ENCODE measurements around the gene SLC30A1. TPM values are rescaled to one million over a fixed set of nuclear protein-coding genes. Genes with fewer than 3 reads are reported as not detected.

The SLC30A1 gene
- total and polyA plus RNA-seq, 2 donors from 2014 or later, result 8.2 to 37.7 TPM

- no peaks in the 10 kb centered on the region for H3K9me3 ChIP-seq (ENCODE audit: control insufficient read depth in 2 of 3, insufficient read depth in 1 of 3, low read length in 3 of 3)
- no peak overlapping the region for H3K9ac ChIP-seq (ENCODE audit: low read length in 3 of 3)
- H3K36me3 ChIP-seq (ENCODE audit: control insufficient read depth in 2 of 3, insufficient read depth in 3 of 3, low read length in 3 of 3), result no peaks in the 10 kb centered on the region
- intact Hi-C loops (cut with DNase I), result no loop called here
- no peak overlapping the region for H3K4me3 ChIP-seq (ENCODE audit: low read length in 3 of 3)
- H3K27ac ChIP-seq (ENCODE audit: low read depth in 2 of 2, low read length in 2 of 2), result no peak overlapping the region
- DNase-seq (no peak), FAIRE-seq (no peak)
- H3K4me1 ChIP-seq (ENCODE audit: control insufficient read depth in 2 of 3, insufficient read depth in 2 of 3, low read depth in 1 of 3, low read length in 3 of 3), result peaks cover 0 to 15% (median 15%) of the 10 kb centered on the region in 3 donors
- TF ChIP-seq CTCF (IDR thresholded peaks at IDR 0.05; ENCODE audit: borderline replicate concordance, extremely low read depth, insufficient read depth), result no peak
- no peaks in the 10 kb centered on the region for H3K27me3 ChIP-seq (ENCODE audit: control insufficient read depth, insufficient read depth, low read length)
These were observed 31.3 kb downstream of the SLC30A1 start for GRCh38 chr1:211547710-211548109.

DNA sequence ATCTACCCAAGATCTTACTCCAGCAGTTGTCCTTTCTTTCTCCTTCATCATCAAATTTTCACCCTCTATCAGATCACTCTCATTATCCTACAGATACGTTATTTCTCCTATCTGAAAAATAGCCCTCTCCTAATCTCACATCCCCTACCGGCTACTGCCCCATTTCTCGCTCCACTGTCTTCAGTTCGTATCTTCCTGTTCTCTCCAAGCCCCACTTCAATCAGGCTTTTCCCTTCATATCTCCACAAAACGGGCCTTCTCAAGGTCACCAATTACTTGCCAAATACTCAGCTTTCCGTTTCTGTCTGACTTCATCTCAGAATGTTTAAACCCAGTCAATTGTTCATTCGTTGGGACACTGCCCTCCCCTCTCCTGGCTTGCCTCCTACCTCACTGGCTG lies 32.4 kb downstream of the SLC30A1 start:
- TF ChIP-seq CTCF (IDR thresholded peaks at IDR 0.05; ENCODE audit: borderline replicate concordance, extremely low read depth, insufficient read depth), result no peak
- Histone ChIP-seq H3K9me3 (ENCODE audit: control insufficient read depth in 2 of 3, insufficient read depth in 1 of 3, low read length in 3 of 3) (no peaks in the 10 kb centered on the region), H3K4me1 (ENCODE audit: control insufficient read depth in 2 of 3, insufficient read depth in 2 of 3, low read depth in 1 of 3, low read length in 3 of 3) (peaks cover 4 to 23% (median 23%) of the 10 kb centered on the region in 3 donors), H3K27me3 (ENCODE audit: control insufficient read depth, insufficient read depth, low read length) (no peaks in the 10 kb centered on the region), H3K9ac (ENCODE audit: low read length in 3 of 3) (no peak overlapping the region), H3K4me3 (ENCODE audit: low read length in 3 of 3) (no peak overlapping the region), H3K36me3 (ENCODE audit: control insufficient read depth in 2 of 3, insufficient read depth in 3 of 3, low read length in 3 of 3) (no peaks in the 10 kb centered on the region), H3K27ac (ENCODE audit: low read depth in 2 of 2, low read length in 2 of 2) (no peak overlapping the region)
- FAIRE-seq (no peak), DNase-seq (no peak)
- intact Hi-C loops (cut with DNase I), result no loop called here

GRCh38 chr1:211543025-211543424 lies 35.9 kb downstream of the SLC30A1 start:
- FAIRE-seq (no peak), DNase-seq (no peak)
- no peak overlapping the region for H3K27ac ChIP-seq (ENCODE audit: low read depth in 2 of 2, low read length in 2 of 2)
- H3K9me3 ChIP-seq (ENCODE audit: control insufficient read depth in 2 of 3, insufficient read depth in 1 of 3, low read length in 3 of 3), result no peaks in the 10 kb centered on the region
- H3K36me3 ChIP-seq (ENCODE audit: control insufficient read depth in 2 of 3, insufficient read depth in 3 of 3, low read length in 3 of 3), result no peaks in the 10 kb centered on the region
- peaks cover 6 to 17% (median 11%) of the 10 kb centered on the region in 3 donors for H3K4me1 ChIP-seq (ENCODE audit: control insufficient read depth in 2 of 3, insufficient read depth in 2 of 3, low read depth in 1 of 3, low read length in 3 of 3)
- H3K27me3 ChIP-seq (ENCODE audit: control insufficient read depth, insufficient read depth, low read length), result no peaks in the 10 kb centered on the region
- no peak for TF ChIP-seq CTCF (IDR thresholded peaks at IDR 0.05; ENCODE audit: borderline replicate concordance, extremely low read depth, insufficient read depth)
- no peak overlapping the region for H3K4me3 ChIP-seq (ENCODE audit: low read length in 3 of 3)
- no peak overlapping the region for H3K9ac ChIP-seq (ENCODE audit: low read length in 3 of 3)
- intact Hi-C loops (cut with DNase I), result no loop called here

Measured in kidney (tissue), 14 donors.